Smooth muscle cell of bladder (primary cell): ENCODE results near the gene ANKRD33. TPM values are rescaled to one million over a fixed set of nuclear protein-coding genes. Genes with fewer than 3 reads are reported as not detected.

Experiments used
- total RNA-seq: library from RNA; depleted of rRNA; stranded (reverse); fragments of >200 nt; gene quantifications from 2 replicates; pipeline ENCODE4 v1.2.3, GENCODE V29; 2014

Gene ANKRD33, protein sequence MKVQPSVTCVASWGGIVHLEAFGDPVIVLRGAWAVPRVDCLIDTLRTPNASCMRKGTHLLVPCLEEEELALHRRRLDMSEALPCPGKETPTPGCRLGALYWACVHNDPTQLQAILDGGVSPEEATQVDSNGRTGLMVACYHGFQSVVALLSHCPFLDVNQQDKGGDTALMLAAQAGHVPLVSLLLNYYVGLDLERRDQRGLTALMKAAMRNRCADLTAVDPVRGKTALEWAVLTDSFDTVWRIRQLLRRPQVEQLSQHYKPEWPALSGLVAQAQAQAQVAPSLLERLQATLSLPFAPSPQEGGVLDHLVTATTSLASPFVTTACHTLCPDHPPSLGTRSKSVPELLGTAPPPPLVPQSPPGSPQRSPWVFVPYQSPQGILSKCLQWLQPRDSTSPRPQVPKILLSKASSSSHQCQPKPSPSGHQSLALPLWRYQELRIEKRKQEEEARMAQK
- 0.09 TPM in 1 of 2 replicates, not detected in the other for total RNA-seq

DNA sequence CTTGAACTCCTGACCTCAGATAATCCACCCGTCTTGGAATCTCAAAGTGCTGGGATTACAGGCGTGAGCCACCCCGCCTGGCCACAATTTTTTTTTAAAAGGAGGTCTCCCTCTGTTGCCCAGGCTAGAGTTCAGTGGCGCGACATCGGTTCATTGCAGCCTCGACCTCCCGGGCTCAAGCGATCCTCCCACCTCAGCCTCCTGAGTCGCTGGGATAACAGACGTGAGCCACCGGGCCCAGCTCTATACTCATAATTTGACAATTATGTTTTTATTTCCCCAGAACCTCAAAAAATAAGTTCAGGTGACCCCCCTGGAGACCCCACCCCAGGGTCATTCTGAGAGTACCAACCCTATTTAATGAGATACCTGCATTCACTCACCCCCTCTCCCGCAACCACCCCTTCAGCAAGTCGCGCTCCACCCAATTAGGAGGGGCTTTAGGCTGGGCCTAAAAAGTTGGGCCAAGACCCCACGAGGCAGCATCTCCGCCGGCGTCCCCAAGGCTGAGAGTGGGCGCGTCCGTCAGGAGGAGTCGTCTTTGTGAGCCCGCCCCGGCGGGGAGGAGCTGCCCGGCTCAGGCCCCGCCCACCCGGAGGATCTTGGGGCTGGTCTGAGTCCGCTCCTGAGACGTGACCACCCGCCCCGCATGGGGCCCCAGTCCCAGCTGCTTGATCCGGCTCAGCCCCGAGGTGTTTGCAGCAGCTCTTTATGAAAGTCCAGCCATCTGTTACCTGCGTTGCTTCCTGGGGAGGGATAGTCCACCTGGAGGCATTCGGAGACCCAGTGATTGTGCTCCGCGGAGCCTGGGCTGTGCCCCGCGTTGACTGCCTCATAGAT, at the start of gene ANKRD33:
Gene ANKRD33, plus strand, starts transcription at position 628 of the 840 bp plus-strand sequence. Its CDS starts 84 bp downstream, at position 712.

DNA sequence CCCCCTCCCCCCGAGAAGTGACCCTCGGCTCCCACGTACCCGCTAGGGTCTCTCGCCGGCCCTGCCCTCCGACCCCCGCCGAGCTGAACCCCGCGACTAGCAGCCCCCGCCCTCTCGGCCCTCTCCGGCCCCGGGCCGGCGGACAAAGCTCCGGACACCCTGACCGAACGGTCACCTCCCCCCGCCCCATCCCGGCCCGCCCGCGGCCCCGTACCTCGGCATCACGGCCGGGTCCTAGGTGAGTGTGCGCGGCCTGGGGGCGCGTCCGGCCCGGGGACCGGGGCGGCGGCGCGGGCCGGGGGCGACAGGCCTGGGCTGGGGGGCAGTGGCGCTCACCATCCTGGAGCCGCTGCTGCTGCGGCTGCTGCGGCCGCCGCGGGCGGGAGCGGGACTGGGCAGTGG, 39.6 kb upstream of the ANKRD33 start, which contains the start of gene FIGNL2:
Gene FIGNL2, minus strand, starts transcription at position 393 of the 402 bp plus-strand sequence. CDS start 26,305 bp downstream, outside the sequence.

DNA sequence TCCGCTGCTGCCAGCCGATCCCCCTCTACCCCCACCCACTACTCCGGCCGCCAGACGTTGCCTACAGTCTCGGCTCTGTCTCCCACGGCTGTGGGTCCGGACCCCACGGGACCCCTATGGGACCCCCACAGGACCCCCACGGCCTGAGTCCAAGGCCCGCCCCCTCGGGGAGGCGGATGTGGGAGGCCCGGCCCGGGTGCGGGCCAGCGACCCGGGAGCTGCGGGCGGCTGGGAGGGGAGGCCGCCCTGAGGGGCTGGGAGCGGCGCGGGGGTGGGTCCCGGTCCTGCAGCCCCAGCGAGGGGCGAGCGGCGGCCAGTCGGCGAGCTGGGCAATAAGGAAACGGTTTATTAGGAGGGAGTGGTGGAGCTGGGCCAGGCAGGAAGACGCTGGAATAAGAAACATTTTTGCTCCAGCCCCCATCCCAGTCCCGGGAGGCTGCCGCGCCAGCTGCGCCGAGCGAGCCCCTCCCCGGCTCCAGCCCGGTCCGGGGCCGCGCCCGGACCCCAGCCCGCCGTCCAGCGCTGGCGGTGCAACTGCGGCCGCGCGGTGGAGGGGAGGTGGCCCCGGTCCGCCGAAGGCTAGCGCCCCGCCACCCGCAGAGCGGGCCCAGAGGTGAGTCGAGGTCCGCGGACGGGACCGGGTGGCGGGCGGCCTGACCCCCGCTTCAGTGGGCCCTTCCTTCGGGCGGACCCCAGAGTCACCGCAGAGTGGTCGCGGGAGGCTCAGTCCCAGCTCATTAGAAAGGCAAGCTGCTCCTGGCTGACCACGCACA, 19.4 kb downstream of the ANKRD33 start, which contains the start of gene ACVRL1:
Gene ACVRL1, plus strand, starts transcription at position 422 of the 773 bp plus-strand sequence. CDS start 4,971 bp downstream, outside the sequence.

Other genes starting within 250 kb of the ANKRD33 start
- gene FIGNL2, start 39.4 kb upstream of the ANKRD33 start, total RNA-seq, result under 0.01 TPM in 1 of 2 replicates, not detected in the other
- 19.8 and 34.7 TPM in 2 replicates for gene ACVRL1, start 19.4 kb downstream of the ANKRD33 start, total RNA-seq
- 11.8 and 15.6 TPM in 2 replicates for gene ACVR1B, start 63.6 kb downstream of the ANKRD33 start, total RNA-seq
- 6.5 and 8.3 TPM in 2 replicates for gene TAMALIN, start 118.8 kb downstream of the ANKRD33 start, total RNA-seq
- 4.1 and 4.3 TPM in 2 replicates for gene NR4A1, start 163.3 kb downstream of the ANKRD33 start, total RNA-seq
- 101 and 112 TPM in 2 replicates for gene ATG101, start 181.9 kb downstream of the ANKRD33 start, total RNA-seq
- 1.4 and 9.8 TPM in 2 replicates for gene SMIM41, start 191.6 kb downstream of the ANKRD33 start, total RNA-seq